Measurements from ENCODE around the gene SLX1A.
"Not testable (repeated sequence)": the region's sequence is repeated elsewhere in the genome, so short reads cannot be mapped to it uniquely, and the experiment has no call there.

The SLX1A gene
- total RNA-seq, result 0 to 0.29 (median 0) reads per million in 9 experiments

GRCh38 chr16:30193615-30194014 is at the start of gene SLX1A, which contains the start of gene BOLA2B:
Gene SLX1A (plus strand): TSS chr16:30193875. CDS start chr16:30194085, 210 bp downstream.
Gene BOLA2B (minus strand): TSS chr16:30193666. CDS start chr16:30193595, 71 bp downstream.
- not testable (repeated sequence) for H3K27me3 Mint-ChIP-seq; H3K9me3 Mint-ChIP-seq; H3K4me1 Mint-ChIP-seq (ENCODE audit: low read depth in 2 of 2)

GRCh38 chr16:30144017-30144416 is 49.7 kb upstream of the SLX1A start:
- Mint-ChIP-seq H3K9me3 (no peaks in the 10 kb centered on the region), H3K27ac (peak overlapping the region; percentile 63 to 73), H3K4me1 (ENCODE audit: low read depth in 2 of 2) (peaks cover 5 to 17% of the 10 kb centered on the region in 2 donors), H3K4me3 (no peak overlapping the region), H3K27me3 (no peaks in the 10 kb centered on the region), H3K36me3 (ENCODE audit: insufficient read depth) (no peaks in the 10 kb centered on the region)
- ATAC-seq (replicated peaks) (no peak), DNase-seq (no peak)

More at GRCh38 chr16:30193615-30194014, at the start of gene SLX1A, which contains the start of gene BOLA2B:
- ATAC-seq (replicated peaks), result peak; percentile 87
- DNase-seq; H3K36me3 Mint-ChIP-seq (ENCODE audit: insufficient read depth); H3K27ac Mint-ChIP-seq; H3K4me3 Mint-ChIP-seq: not testable (repeated sequence)

GRCh38 chr16:30144917-30145316 is 48.8 kb upstream of the SLX1A start:
- DNase-seq (no peak), ATAC-seq (replicated peaks) (no peak)
- no peaks in the 10 kb centered on the region for H3K27me3 Mint-ChIP-seq
- no peak overlapping the region for H3K27ac Mint-ChIP-seq
- no peak overlapping the region for H3K4me3 Mint-ChIP-seq
- peaks cover 0 to 3% of the 10 kb centered on the region in 2 donors for H3K9me3 Mint-ChIP-seq
- no peaks in the 10 kb centered on the region for H3K36me3 Mint-ChIP-seq (ENCODE audit: insufficient read depth)
- peaks cover 5 to 14% of the 10 kb centered on the region in 2 donors for H3K4me1 Mint-ChIP-seq (ENCODE audit: low read depth in 2 of 2)

- Mint-ChIP-seq H3K4me1 (ENCODE audit: low read depth in 2 of 2) (peaks cover 5 to 13% of the 10 kb centered on the region in 2 donors), H3K27me3 (no peaks in the 10 kb centered on the region), H3K36me3 (ENCODE audit: insufficient read depth) (peaks cover 3% of the 10 kb centered on the region), H3K9me3 (peaks cover 0 to 3% of the 10 kb centered on the region in 2 donors), H3K4me3 (no peak overlapping the region), H3K27ac (no peak overlapping the region)
- DNase-seq (no peak), ATAC-seq (replicated peaks) (no peak)
Observed at GRCh38 chr16:30145657-30146056, 48.0 kb upstream of the SLX1A start.

- Mint-ChIP-seq H3K36me3 (ENCODE audit: insufficient read depth) (peaks cover 3% of the 10 kb centered on the region), H3K27ac (no peak overlapping the region), H3K9me3 (peaks cover 0 to 3% of the 10 kb centered on the region in 2 donors), H3K4me3 (no peak overlapping the region), H3K4me1 (ENCODE audit: low read depth in 2 of 2) (peaks cover 5 to 10% of the 10 kb centered on the region in 2 donors), H3K27me3 (no peaks in the 10 kb centered on the region)
- ATAC-seq (replicated peaks) (no peak), DNase-seq (no peak)
Observed at GRCh38 chr16:30147843-30148510, 45.7 kb upstream of the SLX1A start.

GRCh38 chr16:30149250-30149930 is 44.3 kb upstream of the SLX1A start:
- Mint-ChIP-seq H3K4me1 (ENCODE audit: low read depth in 2 of 2) (peaks cover 0 to 4% of the 10 kb centered on the region in 2 donors), H3K4me3 (no peak overlapping the region), H3K36me3 (ENCODE audit: insufficient read depth) (peaks cover 3% of the 10 kb centered on the region), H3K27me3 (no peaks in the 10 kb centered on the region), H3K9me3 (peaks cover 0 to 3% of the 10 kb centered on the region in 2 donors), H3K27ac (no peak overlapping the region)
- ATAC-seq (replicated peaks), result no peak
- DNase-seq, result no peak

GRCh38 chr16:30151091-30151490 is 42.6 kb upstream of the SLX1A start:
- no peak for ATAC-seq (replicated peaks)
- DNase-seq, result no peak
- H3K27ac Mint-ChIP-seq, result no peak overlapping the region
- H3K27me3 Mint-ChIP-seq, result no peaks in the 10 kb centered on the region
- H3K4me3 Mint-ChIP-seq, result no peak overlapping the region
- no peaks in the 10 kb centered on the region for H3K4me1 Mint-ChIP-seq (ENCODE audit: low read depth in 2 of 2)
- H3K9me3 Mint-ChIP-seq, result peaks cover 0 to 3% of the 10 kb centered on the region in 2 donors
- H3K36me3 Mint-ChIP-seq (ENCODE audit: insufficient read depth), result peaks cover 3% of the 10 kb centered on the region

- Mint-ChIP-seq H3K9me3 (peaks cover 0 to 3% of the 10 kb centered on the region in 2 donors), H3K27me3 (no peaks in the 10 kb centered on the region), H3K27ac (no peak overlapping the region), H3K36me3 (ENCODE audit: insufficient read depth) (peaks cover 3% of the 10 kb centered on the region), H3K4me3 (no peak overlapping the region), H3K4me1 (ENCODE audit: low read depth in 2 of 2) (no peaks in the 10 kb centered on the region)
- no peak for DNase-seq
- no peak for ATAC-seq (replicated peaks)
Observed at GRCh38 chr16:30152517-30152916, 41.2 kb upstream of the SLX1A start.

GRCh38 chr16:30155188-30155587 is 38.5 kb upstream of the SLX1A start:
- no peak overlapping the region for H3K4me3 Mint-ChIP-seq
- peaks cover 3% of the 10 kb centered on the region for H3K36me3 Mint-ChIP-seq (ENCODE audit: insufficient read depth)
- H3K9me3 Mint-ChIP-seq, result no peaks in the 10 kb centered on the region
- DNase-seq (no peak), ATAC-seq (replicated peaks) (no peak)
- H3K4me1 Mint-ChIP-seq (ENCODE audit: low read depth in 2 of 2), result no peaks in the 10 kb centered on the region
- H3K27me3 Mint-ChIP-seq, result no peaks in the 10 kb centered on the region
- H3K27ac Mint-ChIP-seq, result no peak overlapping the region

- H3K36me3 Mint-ChIP-seq (ENCODE audit: insufficient read depth), result no peaks in the 10 kb centered on the region
- no peaks in the 10 kb centered on the region for H3K9me3 Mint-ChIP-seq
- no peaks in the 10 kb centered on the region for H3K4me1 Mint-ChIP-seq (ENCODE audit: low read depth in 2 of 2)
- no peak overlapping the region for H3K4me3 Mint-ChIP-seq
- DNase-seq, result no peak
- ATAC-seq (replicated peaks), result no peak
- no peaks in the 10 kb centered on the region for H3K27me3 Mint-ChIP-seq
- H3K27ac Mint-ChIP-seq, result no peak overlapping the region
Observed at GRCh38 chr16:30157214-30157613, 36.5 kb upstream of the SLX1A start.

- DNase-seq (no peak), ATAC-seq (replicated peaks) (no peak)
- Mint-ChIP-seq H3K27me3 (no peaks in the 10 kb centered on the region), H3K36me3 (ENCODE audit: insufficient read depth) (no peaks in the 10 kb centered on the region), H3K4me3 (no peak overlapping the region), H3K27ac (no peak overlapping the region), H3K9me3 (no peaks in the 10 kb centered on the region), H3K4me1 (ENCODE audit: low read depth in 2 of 2) (peaks cover 22 to 25% of the 10 kb centered on the region in 2 donors)
Observed at GRCh38 chr16:30163538-30163937, 30.1 kb upstream of the SLX1A start.

GRCh38 chr16:30166202-30166902 is 27.3 kb upstream of the SLX1A start:
- DNase-seq, result no peak
- Mint-ChIP-seq H3K27me3 (no peaks in the 10 kb centered on the region), H3K27ac (peak overlapping the region; percentile 23 to 82), H3K36me3 (ENCODE audit: insufficient read depth) (peaks cover 4% of the 10 kb centered on the region), H3K9me3 (no peaks in the 10 kb centered on the region), H3K4me3 (peak overlapping the region; percentile 54 to 64), H3K4me1 (ENCODE audit: low read depth in 2 of 2) (peaks cover 22 to 25% of the 10 kb centered on the region in 2 donors)
- ATAC-seq (replicated peaks), result peak; percentile 73

GRCh38 chr16:30168746-30169145 is 24.9 kb upstream of the SLX1A start:
- H3K27me3 Mint-ChIP-seq; H3K9me3 Mint-ChIP-seq; H3K27ac Mint-ChIP-seq; ATAC-seq (replicated peaks); DNase-seq; H3K36me3 Mint-ChIP-seq (ENCODE audit: insufficient read depth); H3K4me3 Mint-ChIP-seq: not testable (repeated sequence)
- H3K4me1 Mint-ChIP-seq (ENCODE audit: low read depth in 2 of 2), result peaks cover 22 to 25% of the 10 kb centered on the region in 2 donors
